Fibroblast of lung (primary cell): Measurements from ENCODE around the gene MAGOHB. TPM values are rescaled to one million over a fixed set of nuclear protein-coding genes. Genes with fewer than 3 reads are reported as not detected.

Experiments used
- DNase-seq, 2 donors: peaks; one replicate each; pipeline versions ENCODE4 v3.0.0 to v3.0.0-alpha.2; 2010; ENCODE audit warnings: low read depth in 2 of 2
- H2AFZ ChIP-seq: 2 replicates; pipeline ENCODE4 v1.5.1; 2012; ENCODE audit warnings: low read length, control low read depth, inconsistent platforms
- H3K27ac ChIP-seq: 2 replicates; pipeline ENCODE4 v1.5.1; 2011; ENCODE audit warnings: low read length, control low read depth; ENCODE audit not compliant: insufficient read depth
- H3K27me3 ChIP-seq: 2 replicates; pipeline ENCODE4 v1.5.1; 2011; ENCODE audit warnings: mild to moderate bottlenecking, low read length; ENCODE audit not compliant: control insufficient read depth, insufficient read depth
- H3K36me3 ChIP-seq: 2 replicates; pipeline ENCODE4 v1.5.1; 2011; ENCODE audit warnings: low read length; ENCODE audit not compliant: control insufficient read depth, insufficient read depth
- H3K4me1 ChIP-seq: 2 replicates; pipeline ENCODE4 v1.5.1; 2011; ENCODE audit warnings: low read length; ENCODE audit not compliant: control insufficient read depth, insufficient read depth; ENCODE audit errors: extremely low read depth
- H3K4me2 ChIP-seq: 2 replicates; pipeline ENCODE4 v1.5.1; 2011; ENCODE audit warnings: low read length, control low read depth; ENCODE audit not compliant: insufficient read depth; ENCODE audit errors: extremely low read depth
- H3K4me3 ChIP-seq, 4 experiments: fragments of 200-600 bp in 1 of 4; sonication (generic) in 1 of 4; replicated peaks in 1 of 4; 2 replicates each; pipeline ENCODE4 v1.5.1; 2011 to 2016; ENCODE audit warnings: low read length in 4 of 4, low read depth in 3 of 4, mild to moderate bottlenecking in 3 of 4, control low read depth in 2 of 4, inconsistent platforms in 1 of 4, mixed read lengths in 1 of 4; ENCODE audit not compliant: insufficient read depth in 1 of 4; ENCODE audit errors: control extremely low read depth in 1 of 4
- H3K79me2 ChIP-seq: 2 replicates; pipeline ENCODE4 v1.5.1; 2012; ENCODE audit warnings: mild to moderate bottlenecking, low read length, inconsistent platforms; ENCODE audit not compliant: control insufficient read depth, insufficient read depth
- H3K9ac ChIP-seq: 2 replicates; pipeline ENCODE4 v1.5.1; 2011; ENCODE audit warnings: mild to moderate bottlenecking, low read length, control low read depth; ENCODE audit not compliant: insufficient read depth
- H3K9me3 ChIP-seq: 2 replicates; pipeline ENCODE4 v1.5.1; 2012; ENCODE audit warnings: low read depth, low read length; ENCODE audit not compliant: control insufficient read depth, insufficient read depth
- H4K20me1 ChIP-seq: 2 replicates; pipeline ENCODE4 v1.5.1; 2011; ENCODE audit warnings: low read length; ENCODE audit not compliant: control insufficient read depth, insufficient read depth; ENCODE audit errors: extremely low read depth
- EZH2 ChIP-seq: IDR thresholded peaks from 2 replicates; pipeline ENCODE4 v1.5.1; 2012; ENCODE audit warnings: low read length, control low read depth, mild to moderate bottlenecking; ENCODE audit errors: missing control alignments
- polyA minus RNA-seq: library from RNA; depleted of rRNA, polyadenylated mRNA; stranded (reverse); fragments of >200 nt; gene quantifications from 2 replicates; pipeline ENCODE4 v1.2.3, GENCODE V29; 2011; ENCODE audit warnings: low replicate concordance
- polyA plus RNA-seq, 2 donors: library from polyadenylated mRNA; depleted of rRNA in 1 of 2; stranded (reverse) in 1 of 2; unstranded in 1 of 2; fragments of >200 nt; gene quantifications; 2 replicates each; pipeline ENCODE4 v1.2.1, GENCODE V29; 2011 to 2012; ENCODE audit warnings: missing spikeins in 1 of 2
- total RNA-seq: library from RNA; depleted of rRNA; stranded (reverse); fragments of >200 nt; gene quantifications from 2 replicates; pipeline ENCODE4 v1.2.1, GENCODE V29; 2014
- TF ChIP-seq, protein P1 (sequence below), 2 donors: IDR thresholded peaks in 1 of 2; conservative IDR thresholded peaks in 1 of 2; 1 replicate in 1 of 2; 2 replicates in 1 of 2; pipeline ENCODE4 v1.5.1; 2011 to 2012; ENCODE audit warnings: low read length in 2 of 2, control low read depth in 1 of 2, inconsistent platforms in 1 of 2, low read depth in 1 of 2, mild to moderate bottlenecking in 1 of 2

The MAGOHB gene
- total RNA-seq: 10.5 and 21.1 TPM in 2 replicates
- 29.8 and 48.6 TPM in 2 replicates for polyA plus RNA-seq
- 48.2 and 66.6 TPM in 2 replicates for polyA plus RNA-seq (2012)
- 2.2 TPM in 1 of 2 replicates, not detected in the other for polyA minus RNA-seq

DNA sequence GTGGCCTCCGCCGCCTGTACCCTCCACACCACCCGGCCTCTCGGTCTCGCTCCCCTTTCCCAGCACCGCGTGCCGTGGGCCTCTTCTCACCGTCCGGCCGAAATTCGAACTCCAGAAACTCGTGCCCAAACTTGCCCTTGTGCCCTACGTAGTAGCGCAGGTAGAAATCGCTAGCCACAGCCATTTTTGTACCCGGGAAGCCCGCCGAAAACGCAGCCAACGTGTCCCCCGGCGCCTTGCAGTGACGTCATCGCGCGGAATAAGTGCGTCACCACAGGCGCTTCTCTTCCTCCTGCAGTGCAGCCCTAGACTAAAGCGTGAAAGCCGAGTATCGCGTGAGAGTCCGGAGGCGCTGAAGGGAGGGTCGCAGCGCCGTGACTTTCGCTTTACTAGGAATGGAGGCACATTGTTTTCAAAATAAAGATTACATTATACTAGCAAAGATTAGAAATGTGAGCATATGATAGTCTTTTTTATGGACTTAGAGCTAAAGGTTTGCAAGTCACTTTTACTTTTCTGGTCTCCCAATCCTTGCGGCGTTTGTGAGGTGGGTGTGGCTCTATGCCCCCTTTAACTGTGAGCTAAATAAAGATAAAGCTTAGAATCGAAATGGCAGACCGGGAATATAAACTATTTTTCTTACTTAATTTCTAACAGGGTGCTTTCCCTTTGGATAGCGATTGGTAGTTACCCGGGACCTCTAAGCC lies at the start of gene MAGOHB:
MAGOHB (minus strand) TSS at position 261 of the 707 bp plus-strand sequence; CDS start at position 184, 77 bp downstream.
- H3K9ac ChIP-seq: peak within 1 kb of the TSS; percentile 89
- H3K4me2 ChIP-seq: peak within 1 kb of the TSS; percentile 91
- no peaks in the 10 kb centered on the region for H3K27me3 ChIP-seq
- no peaks in the 10 kb centered on the region for H4K20me1 ChIP-seq
- H2AFZ ChIP-seq: peak within 1 kb of the TSS; percentile 81
- TF ChIP-seq, protein P1, sequence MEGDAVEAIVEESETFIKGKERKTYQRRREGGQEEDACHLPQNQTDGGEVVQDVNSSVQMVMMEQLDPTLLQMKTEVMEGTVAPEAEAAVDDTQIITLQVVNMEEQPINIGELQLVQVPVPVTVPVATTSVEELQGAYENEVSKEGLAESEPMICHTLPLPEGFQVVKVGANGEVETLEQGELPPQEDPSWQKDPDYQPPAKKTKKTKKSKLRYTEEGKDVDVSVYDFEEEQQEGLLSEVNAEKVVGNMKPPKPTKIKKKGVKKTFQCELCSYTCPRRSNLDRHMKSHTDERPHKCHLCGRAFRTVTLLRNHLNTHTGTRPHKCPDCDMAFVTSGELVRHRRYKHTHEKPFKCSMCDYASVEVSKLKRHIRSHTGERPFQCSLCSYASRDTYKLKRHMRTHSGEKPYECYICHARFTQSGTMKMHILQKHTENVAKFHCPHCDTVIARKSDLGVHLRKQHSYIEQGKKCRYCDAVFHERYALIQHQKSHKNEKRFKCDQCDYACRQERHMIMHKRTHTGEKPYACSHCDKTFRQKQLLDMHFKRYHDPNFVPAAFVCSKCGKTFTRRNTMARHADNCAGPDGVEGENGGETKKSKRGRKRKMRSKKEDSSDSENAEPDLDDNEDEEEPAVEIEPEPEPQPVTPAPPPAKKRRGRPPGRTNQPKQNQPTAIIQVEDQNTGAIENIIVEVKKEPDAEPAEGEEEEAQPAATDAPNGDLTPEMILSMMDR (conservative IDR thresholded peaks at IDR 0.05 in 1 of 2, IDR thresholded peaks at IDR 0.05 in 1 of 2; ENCODE audit: low read depth in 1 of 2, low read length in 2 of 2): no peak
- TF ChIP-seq EZH2: no peak
- H3K4me3 ChIP-seq: peak within 1 kb of the TSS; percentile 85 to 94 (median 86)
- peak; percentile 93 to 97 for DNase-seq
- H3K4me1 ChIP-seq: peaks cover under 1% of the 10 kb centered on the region
- H3K79me2 ChIP-seq: peaks cover 18% of the 10 kb centered on the region
- H3K9me3 ChIP-seq: no peaks in the 10 kb centered on the region
- H3K27ac ChIP-seq: peak within 1 kb of the TSS; percentile 95
- H3K36me3 ChIP-seq: no peaks in the 10 kb centered on the region

DNA sequence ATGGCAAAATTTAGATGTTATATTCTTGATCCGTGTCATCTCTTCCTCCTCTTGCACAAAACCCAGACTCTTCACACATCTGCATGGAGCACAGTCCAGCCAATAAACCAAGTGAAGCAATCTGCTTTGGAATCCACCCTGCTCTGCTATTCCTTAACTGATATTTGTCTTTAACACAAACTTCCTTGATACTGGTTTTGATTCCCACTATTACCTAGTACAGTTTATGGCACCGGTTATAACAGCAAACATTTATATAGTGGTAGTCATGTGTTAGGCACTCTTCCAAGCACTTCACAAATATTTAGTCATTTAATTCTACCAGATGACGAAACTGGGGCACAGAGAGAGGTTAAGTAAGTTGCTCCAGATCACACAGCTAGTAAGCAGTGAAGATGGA lies 47.9 kb upstream of the MAGOHB start:
- Histone ChIP-seq H3K4me3 (no peak overlapping the region), H3K36me3 (no peaks in the 10 kb centered on the region), H3K79me2 (no peaks in the 10 kb centered on the region), H2AFZ (no peak overlapping the region), H3K4me2 (no peak overlapping the region), H3K27ac (no peak overlapping the region), H3K4me1 (no peaks in the 10 kb centered on the region), H3K9ac (no peak overlapping the region), H3K27me3 (no peaks in the 10 kb centered on the region), H4K20me1 (no peaks in the 10 kb centered on the region), H3K9me3 (no peaks in the 10 kb centered on the region)
- peak in 1 of 2 donors; percentile 19 for DNase-seq
- TF ChIP-seq EZH2: no peak
- TF ChIP-seq, protein P1 (conservative IDR thresholded peaks at IDR 0.05 in 1 of 2, IDR thresholded peaks at IDR 0.05 in 1 of 2; ENCODE audit: low read depth in 1 of 2, low read length in 2 of 2): no peak

DNA sequence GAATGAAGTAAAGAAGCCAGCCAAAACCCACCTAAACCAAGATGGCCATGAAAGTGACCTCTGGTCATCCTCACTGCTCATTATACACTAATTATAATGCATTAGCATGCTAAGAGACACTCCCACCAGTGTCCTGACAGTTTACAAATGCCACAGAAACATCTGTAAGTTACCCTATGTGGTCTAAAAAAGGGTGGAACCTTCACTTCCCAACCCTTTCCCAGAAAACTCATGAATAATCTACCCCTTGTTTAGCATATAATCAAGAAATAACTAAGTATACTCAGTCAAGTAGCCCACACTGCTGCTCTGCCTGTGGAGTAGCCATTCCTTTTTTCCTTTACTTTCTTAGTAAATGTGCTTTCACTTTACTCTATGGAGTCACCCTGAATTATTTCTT lies 40.6 kb upstream of the MAGOHB start:
- Histone ChIP-seq H2AFZ (no peak overlapping the region), H4K20me1 (no peaks in the 10 kb centered on the region), H3K9me3 (no peaks in the 10 kb centered on the region), H3K4me2 (no peak overlapping the region), H3K27me3 (no peaks in the 10 kb centered on the region), H3K4me3 (no peak overlapping the region), H3K27ac (no peak overlapping the region), H3K79me2 (no peaks in the 10 kb centered on the region), H3K36me3 (no peaks in the 10 kb centered on the region), H3K9ac (no peak overlapping the region), H3K4me1 (no peaks in the 10 kb centered on the region)
- no peak for DNase-seq
- no peak for TF ChIP-seq EZH2
- TF ChIP-seq, protein P1 (conservative IDR thresholded peaks at IDR 0.05 in 1 of 2, IDR thresholded peaks at IDR 0.05 in 1 of 2; ENCODE audit: low read depth in 1 of 2, low read length in 2 of 2): no peak
